WTC11 (cell line): ENCODE results near the gene TELO2. TPM values are rescaled to one million over a fixed set of nuclear protein-coding genes. Genes with fewer than 3 reads are reported as not detected.

Experiments
- ATAC-seq: fragments of 200-7000 bp; cut with Tn5 transposase; 2 replicates; pipeline ENCODE4 v1.10.0; 2021; ENCODE audit warnings: mild to moderate bottlenecking, moderate library complexity
- CTCF ChIA-PET: fragments of 300-600 bp; sonication (Branson Sonifier 250); formaldehyde crosslinking; loops from one replicate; lab custom pipeline; 2021; ENCODE audit warnings: antibody characterized with exemption; lab: Charles Lee
- POLR2A ChIA-PET: fragments of 350-600 bp; sonication (Branson Sonifier 250); formaldehyde crosslinking; loops from one replicate; lab custom pipeline; 2021; ENCODE audit warnings: antibody characterized with exemption; lab: Charles Lee
- DNase-seq: peaks from one replicate; pipeline ENCODE4 v3.0.0; 2021; ENCODE audit warnings: low spot score
- H3K27ac Mint-ChIP-seq: 2 replicates; pipeline ENCODE4 v1.8.0; 2021; ENCODE audit warnings: mixed read lengths
- H3K27me3 Mint-ChIP-seq: 2 replicates; pipeline ENCODE4 v1.8.0; 2021; ENCODE audit warnings: low read depth, mild to moderate bottlenecking, moderate library complexity, mixed read lengths
- H3K36me3 Mint-ChIP-seq: 2 replicates; pipeline ENCODE4 v1.8.0; 2021; ENCODE audit warnings: mixed read lengths
- H3K4me1 Mint-ChIP-seq: 2 replicates; pipeline ENCODE4 v1.8.0; 2022; ENCODE audit warnings: mixed read lengths
- H3K4me3 Mint-ChIP-seq: 2 replicates; pipeline ENCODE4 v1.8.0; 2021; ENCODE audit warnings: mild to moderate bottlenecking, moderate library complexity, mixed read lengths
- H3K9me3 Mint-ChIP-seq: 2 replicates; pipeline ENCODE4 v1.8.0; 2021; ENCODE audit warnings: mixed read lengths
- CBFB ChIP-seq: sonication (generic); formaldehyde crosslinking; IDR thresholded peaks from 2 replicates; pipeline ENCODE4 v1.8.1; 2022; ENCODE audit warnings: mild to moderate bottlenecking, low read depth, missing genetic modification reagents
- ELF4 ChIP-seq: sonication (generic); formaldehyde crosslinking; IDR thresholded peaks from 2 replicates; pipeline ENCODE4 v1.8.1; 2022; ENCODE audit warnings: low read depth, mild to moderate bottlenecking, moderate library complexity, missing genetic modification reagents
- EMX1 ChIP-seq: fragments of 250-450 bp; sonication (Bioruptor Pico); IDR thresholded peaks from 2 replicates; pipeline ENCODE4 v1.8.0; 2021; ENCODE audit warnings: mild to moderate bottlenecking
- ETV6 ChIP-seq: sonication (generic); formaldehyde crosslinking; IDR thresholded peaks from 2 replicates; pipeline ENCODE4 v1.8.1; 2022; ENCODE audit warnings: mild to moderate bottlenecking, missing genetic modification reagents
- FOXK1 ChIP-seq: sonication (generic); formaldehyde crosslinking; IDR thresholded peaks from 2 replicates; pipeline ENCODE4 v1.8.0; 2022; ENCODE audit warnings: mild to moderate bottlenecking, moderate library complexity, missing genetic modification reagents
- GABPB1 ChIP-seq: sonication (generic); formaldehyde crosslinking; IDR thresholded peaks from 2 replicates; pipeline ENCODE4 v1.8.1; 2023; ENCODE audit warnings: mild to moderate bottlenecking, missing genetic modification reagents
- HMGA2 ChIP-seq: fragments of 250-450 bp; sonication (Bioruptor Pico); IDR thresholded peaks from 2 replicates; pipeline ENCODE4 v1.4.0; 2021; ENCODE audit warnings: mild to moderate bottlenecking, moderate library complexity
- JAZF1 ChIP-seq: fragments of 250-450 bp; sonication (Bioruptor Pico); IDR thresholded peaks from 2 replicates; pipeline ENCODE4 v1.9.0; 2021; ENCODE audit warnings: moderate library complexity, mild to moderate bottlenecking, inconsistent platforms
- OVOL2 ChIP-seq: fragments of 250-450 bp; sonication (Bioruptor Pico); IDR thresholded peaks from 2 replicates; pipeline ENCODE4 v1.9.0; 2021; ENCODE audit warnings: mild to moderate bottlenecking, borderline replicate concordance
- RELA ChIP-seq: sonication (generic); formaldehyde crosslinking; IDR thresholded peaks from 2 replicates; pipeline ENCODE4 v1.8.1; 2022; ENCODE audit warnings: missing genetic modification reagents, mild to moderate bottlenecking, borderline replicate concordance
- SP1 ChIP-seq: sonication (generic); formaldehyde crosslinking; conservative IDR thresholded peaks from 2 replicates; pipeline ENCODE4 v1.8.1; 2022; ENCODE audit warnings: missing genetic modification reagents
- TCF7 ChIP-seq: sonication (generic); formaldehyde crosslinking; IDR thresholded peaks from 2 replicates; pipeline ENCODE4 v1.8.0; 2022; ENCODE audit warnings: mild to moderate bottlenecking, low read depth, missing genetic modification reagents, moderate library complexity
- TEAD4 ChIP-seq: sonication (generic); formaldehyde crosslinking; IDR thresholded peaks from 2 replicates; pipeline ENCODE4 v1.8.0; 2022; ENCODE audit warnings: mild to moderate bottlenecking, missing genetic modification reagents
- ZNF121 ChIP-seq: sonication (generic); formaldehyde crosslinking; IDR thresholded peaks from 2 replicates; pipeline ENCODE4 v1.8.0; 2023; ENCODE audit warnings: missing genetic modification reagents
- ZNF396 ChIP-seq: fragments of 250-450 bp; sonication (Bioruptor Pico); IDR thresholded peaks from 2 replicates; pipeline ENCODE4 v1.8.0; 2021; ENCODE audit warnings: mild to moderate bottlenecking, moderate library complexity, borderline replicate concordance
- total RNA-seq: library from RNA; stranded (reverse); gene quantifications from 3 replicates; pipeline ENCODE4 v1.2.3, GENCODE V29; 2021
- TF ChIP-seq, protein P1 (sequence below): sonication (generic); formaldehyde crosslinking; IDR thresholded peaks from 2 replicates; pipeline ENCODE4 v1.8.1; 2023; ENCODE audit warnings: mild to moderate bottlenecking, missing genetic modification reagents, moderate library complexity
- TF ChIP-seq, protein P2 (sequence below): fragments of 250-450 bp; sonication (Bioruptor Pico); IDR thresholded peaks from 2 replicates; pipeline ENCODE4 v1.9.0; 2021; ENCODE audit warnings: mild to moderate bottlenecking
- TF ChIP-seq, protein P3 (sequence below): sonication (generic); formaldehyde crosslinking; IDR thresholded peaks from 2 replicates; pipeline ENCODE4 v1.8.0; 2022; ENCODE audit warnings: mild to moderate bottlenecking, missing genetic modification reagents
- TF ChIP-seq, protein P4 (sequence below): sonication (generic); formaldehyde crosslinking; IDR thresholded peaks from 2 replicates; pipeline ENCODE4 v1.8.1; 2022; ENCODE audit warnings: low read depth, mild to moderate bottlenecking, moderate library complexity, missing genetic modification reagents, borderline replicate concordance
- TF ChIP-seq, protein P5 (sequence below): fragments of 250-450 bp; sonication (Bioruptor Pico); IDR thresholded peaks from 2 replicates; pipeline ENCODE4 v1.9.0; 2021; ENCODE audit warnings: mild to moderate bottlenecking
- TF ChIP-seq, protein P6 (sequence below): sonication (generic); formaldehyde crosslinking; IDR thresholded peaks from 2 replicates; pipeline ENCODE4 v1.8.1; 2023; ENCODE audit warnings: mild to moderate bottlenecking, missing genetic modification reagents, moderate library complexity
- TF ChIP-seq, protein P7 (sequence below): sonication (generic); formaldehyde crosslinking; IDR thresholded peaks from 2 replicates; pipeline ENCODE4 v1.8.1; 2022; ENCODE audit warnings: mild to moderate bottlenecking, moderate library complexity, missing genetic modification reagents

Gene TELO2
- total RNA-seq, 1 experiment from 2014 or later = 86.7 TPM

DNA sequence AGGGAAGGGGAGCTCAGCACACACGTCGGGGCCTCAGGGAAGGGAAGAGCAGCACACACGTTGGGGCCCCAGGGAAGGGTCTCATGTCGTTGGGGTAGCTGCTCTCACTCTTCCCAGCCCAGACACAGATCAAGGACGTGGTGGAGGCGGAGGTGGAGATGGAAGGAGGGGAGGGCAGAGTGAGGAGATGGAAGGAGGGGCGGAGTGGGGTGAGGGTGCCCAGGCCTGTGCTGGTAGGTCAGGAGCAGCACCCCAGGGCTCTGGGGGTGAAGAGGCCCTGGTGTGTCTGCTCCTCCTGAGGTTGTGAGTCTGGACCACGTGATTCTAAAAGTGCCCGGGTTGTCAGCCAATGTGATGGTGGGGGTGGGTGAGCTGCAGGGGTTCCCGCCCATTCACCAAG is 33.2 kb upstream of the TELO2 start:
- POLR2A ChIA-PET = interaction anchor here (1.1 kb wide), 1 partner anchor 14 kb away, joined by 3 read pairs; no protein-coding TSS in a partner anchor
- Mint-ChIP-seq H3K27me3 (no peaks in the 10 kb centered on the region), H3K36me3 (no peaks in the 10 kb centered on the region), H3K4me3 (no peak overlapping the region), H3K27ac (no peak overlapping the region), H3K4me1 (no peaks in the 10 kb centered on the region), H3K9me3 (no peaks in the 10 kb centered on the region)
- ATAC-seq (no peak), DNase-seq (no peak)
- CTCF ChIA-PET = interaction anchor here (1.2 kb wide), 1 partner anchor 79 kb away, joined by 3 read pairs; no protein-coding TSS in a partner anchor
- TF ChIP-seq OVOL2 (no peak), TEAD4 (no peak), ETV6 (CRISPR knock-in tag) (no peak), ZNF396 (CRISPR knock-in tag) (no peak)
- TF ChIP-seq, protein P1, sequence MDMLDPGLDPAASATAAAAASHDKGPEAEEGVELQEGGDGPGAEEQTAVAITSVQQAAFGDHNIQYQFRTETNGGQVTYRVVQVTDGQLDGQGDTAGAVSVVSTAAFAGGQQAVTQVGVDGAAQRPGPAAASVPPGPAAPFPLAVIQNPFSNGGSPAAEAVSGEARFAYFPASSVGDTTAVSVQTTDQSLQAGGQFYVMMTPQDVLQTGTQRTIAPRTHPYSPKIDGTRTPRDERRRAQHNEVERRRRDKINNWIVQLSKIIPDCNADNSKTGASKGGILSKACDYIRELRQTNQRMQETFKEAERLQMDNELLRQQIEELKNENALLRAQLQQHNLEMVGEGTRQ (CRISPR knock-in tag) = no peak
- TF ChIP-seq, protein P2, sequence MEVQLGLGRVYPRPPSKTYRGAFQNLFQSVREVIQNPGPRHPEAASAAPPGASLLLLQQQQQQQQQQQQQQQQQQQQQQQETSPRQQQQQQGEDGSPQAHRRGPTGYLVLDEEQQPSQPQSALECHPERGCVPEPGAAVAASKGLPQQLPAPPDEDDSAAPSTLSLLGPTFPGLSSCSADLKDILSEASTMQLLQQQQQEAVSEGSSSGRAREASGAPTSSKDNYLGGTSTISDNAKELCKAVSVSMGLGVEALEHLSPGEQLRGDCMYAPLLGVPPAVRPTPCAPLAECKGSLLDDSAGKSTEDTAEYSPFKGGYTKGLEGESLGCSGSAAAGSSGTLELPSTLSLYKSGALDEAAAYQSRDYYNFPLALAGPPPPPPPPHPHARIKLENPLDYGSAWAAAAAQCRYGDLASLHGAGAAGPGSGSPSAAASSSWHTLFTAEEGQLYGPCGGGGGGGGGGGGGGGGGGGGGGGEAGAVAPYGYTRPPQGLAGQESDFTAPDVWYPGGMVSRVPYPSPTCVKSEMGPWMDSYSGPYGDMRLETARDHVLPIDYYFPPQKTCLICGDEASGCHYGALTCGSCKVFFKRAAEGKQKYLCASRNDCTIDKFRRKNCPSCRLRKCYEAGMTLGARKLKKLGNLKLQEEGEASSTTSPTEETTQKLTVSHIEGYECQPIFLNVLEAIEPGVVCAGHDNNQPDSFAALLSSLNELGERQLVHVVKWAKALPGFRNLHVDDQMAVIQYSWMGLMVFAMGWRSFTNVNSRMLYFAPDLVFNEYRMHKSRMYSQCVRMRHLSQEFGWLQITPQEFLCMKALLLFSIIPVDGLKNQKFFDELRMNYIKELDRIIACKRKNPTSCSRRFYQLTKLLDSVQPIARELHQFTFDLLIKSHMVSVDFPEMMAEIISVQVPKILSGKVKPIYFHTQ (CRISPR knock-in tag) = no peak
- TF ChIP-seq, protein P3, sequence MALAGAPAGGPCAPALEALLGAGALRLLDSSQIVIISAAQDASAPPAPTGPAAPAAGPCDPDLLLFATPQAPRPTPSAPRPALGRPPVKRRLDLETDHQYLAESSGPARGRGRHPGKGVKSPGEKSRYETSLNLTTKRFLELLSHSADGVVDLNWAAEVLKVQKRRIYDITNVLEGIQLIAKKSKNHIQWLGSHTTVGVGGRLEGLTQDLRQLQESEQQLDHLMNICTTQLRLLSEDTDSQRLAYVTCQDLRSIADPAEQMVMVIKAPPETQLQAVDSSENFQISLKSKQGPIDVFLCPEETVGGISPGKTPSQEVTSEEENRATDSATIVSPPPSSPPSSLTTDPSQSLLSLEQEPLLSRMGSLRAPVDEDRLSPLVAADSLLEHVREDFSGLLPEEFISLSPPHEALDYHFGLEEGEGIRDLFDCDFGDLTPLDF (CRISPR knock-in tag) = no peak

DNA sequence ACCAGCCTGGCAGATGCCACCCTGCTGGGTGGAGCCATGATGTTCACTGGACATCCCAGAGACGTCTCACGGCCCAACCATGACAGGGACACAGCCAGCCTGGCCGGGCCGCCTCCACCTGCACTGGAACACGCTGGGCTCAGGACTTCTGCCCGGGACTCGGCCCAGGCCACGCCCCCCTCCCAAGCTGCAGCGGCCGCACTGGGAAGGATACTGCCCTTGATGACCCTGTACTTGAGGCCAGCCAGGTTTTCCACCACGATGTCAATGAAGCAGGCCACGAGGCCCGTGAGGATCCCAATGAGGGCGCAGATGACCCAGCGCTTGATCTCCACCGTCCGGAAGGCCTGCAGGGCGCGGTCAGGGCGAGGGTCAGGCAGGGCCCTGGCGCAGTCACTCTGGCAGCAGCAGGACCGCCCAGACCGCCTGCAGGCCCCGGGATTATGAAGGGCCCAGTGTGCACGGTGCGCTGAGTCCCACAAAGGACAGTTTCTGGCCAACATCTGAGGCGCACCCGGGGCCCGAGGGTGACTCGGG is 32.5 kb upstream of the TELO2 start:
- POLR2A ChIA-PET = no interaction called here
- no peaks in the 10 kb centered on the region for H3K27me3 Mint-ChIP-seq
- no peak for ATAC-seq
- H3K36me3 Mint-ChIP-seq = no peaks in the 10 kb centered on the region
- TF ChIP-seq ZNF121 = no peak
- TF ChIP-seq, protein P4, sequence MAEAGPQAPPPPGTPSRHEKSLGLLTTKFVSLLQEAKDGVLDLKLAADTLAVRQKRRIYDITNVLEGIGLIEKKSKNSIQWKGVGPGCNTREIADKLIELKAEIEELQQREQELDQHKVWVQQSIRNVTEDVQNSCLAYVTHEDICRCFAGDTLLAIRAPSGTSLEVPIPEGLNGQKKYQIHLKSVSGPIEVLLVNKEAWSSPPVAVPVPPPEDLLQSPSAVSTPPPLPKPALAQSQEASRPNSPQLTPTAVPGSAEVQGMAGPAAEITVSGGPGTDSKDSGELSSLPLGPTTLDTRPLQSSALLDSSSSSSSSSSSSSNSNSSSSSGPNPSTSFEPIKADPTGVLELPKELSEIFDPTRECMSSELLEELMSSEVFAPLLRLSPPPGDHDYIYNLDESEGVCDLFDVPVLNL = no peak
- TF ChIP-seq, protein P5, sequence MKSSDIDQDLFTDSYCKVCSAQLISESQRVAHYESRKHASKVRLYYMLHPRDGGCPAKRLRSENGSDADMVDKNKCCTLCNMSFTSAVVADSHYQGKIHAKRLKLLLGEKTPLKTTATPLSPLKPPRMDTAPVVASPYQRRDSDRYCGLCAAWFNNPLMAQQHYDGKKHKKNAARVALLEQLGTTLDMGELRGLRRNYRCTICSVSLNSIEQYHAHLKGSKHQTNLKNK (CRISPR knock-in tag) = no peak
- TF ChIP-seq, protein P6, sequence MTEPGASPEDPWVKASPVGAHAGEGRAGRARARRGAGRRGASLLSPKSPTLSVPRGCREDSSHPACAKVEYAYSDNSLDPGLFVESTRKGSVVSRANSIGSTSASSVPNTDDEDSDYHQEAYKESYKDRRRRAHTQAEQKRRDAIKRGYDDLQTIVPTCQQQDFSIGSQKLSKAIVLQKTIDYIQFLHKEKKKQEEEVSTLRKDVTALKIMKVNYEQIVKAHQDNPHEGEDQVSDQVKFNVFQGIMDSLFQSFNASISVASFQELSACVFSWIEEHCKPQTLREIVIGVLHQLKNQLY (CRISPR knock-in tag) = no peak
- TF ChIP-seq HMGA2 (CRISPR knock-in tag) = no peak
- no peaks in the 10 kb centered on the region for H3K9me3 Mint-ChIP-seq
- DNase-seq = peak; percentile 8
- H3K27ac Mint-ChIP-seq = no peak overlapping the region
- H3K4me3 Mint-ChIP-seq = no peak overlapping the region
- no peaks in the 10 kb centered on the region for H3K4me1 Mint-ChIP-seq
- CTCF ChIA-PET = no interaction called here

DNA sequence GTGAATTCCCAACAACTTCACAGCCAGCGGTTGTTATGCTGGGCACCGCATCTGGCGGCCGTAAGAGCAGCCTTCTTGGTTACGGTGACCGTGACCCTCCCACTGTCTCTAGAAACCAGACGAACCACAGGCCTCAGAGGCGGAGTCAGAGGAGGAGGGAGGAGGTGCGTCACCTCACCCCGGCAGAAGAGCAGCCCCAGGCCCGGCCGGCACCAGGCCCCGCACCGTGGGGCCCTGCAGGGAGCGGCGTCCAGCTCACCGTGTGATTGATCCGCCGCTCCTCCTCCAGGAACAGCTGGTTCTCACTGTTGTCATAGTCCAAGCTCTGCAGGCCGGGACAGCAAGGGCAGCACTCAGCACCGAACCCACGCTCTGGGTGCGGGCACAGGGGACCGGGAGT is 32.0 kb upstream of the TELO2 start:
- no peaks in the 10 kb centered on the region for H3K4me1 Mint-ChIP-seq
- H3K9me3 Mint-ChIP-seq = no peaks in the 10 kb centered on the region
- ATAC-seq (no peak), DNase-seq (no peak)
- H3K4me3 Mint-ChIP-seq = no peak overlapping the region
- no peak overlapping the region for H3K27ac Mint-ChIP-seq
- no peaks in the 10 kb centered on the region for H3K27me3 Mint-ChIP-seq
- POLR2A ChIA-PET = no interaction called here
- no peaks in the 10 kb centered on the region for H3K36me3 Mint-ChIP-seq
- CTCF ChIA-PET = no interaction called here
- no peak for TF ChIP-seq TCF7 (CRISPR knock-in tag)
- TF ChIP-seq RELA (CRISPR knock-in tag) = no peak
- TF ChIP-seq EMX1 = no peak
- no peak for TF ChIP-seq CBFB (CRISPR knock-in tag)
- TF ChIP-seq, protein P4 = no peak
- no peak for TF ChIP-seq GABPB1 (CRISPR knock-in tag)
- TF ChIP-seq JAZF1 = no peak
- TF ChIP-seq, protein P3 (CRISPR knock-in tag) = no peak
- no peak for TF ChIP-seq FOXK1 (CRISPR knock-in tag)
- TF ChIP-seq, protein P7, sequence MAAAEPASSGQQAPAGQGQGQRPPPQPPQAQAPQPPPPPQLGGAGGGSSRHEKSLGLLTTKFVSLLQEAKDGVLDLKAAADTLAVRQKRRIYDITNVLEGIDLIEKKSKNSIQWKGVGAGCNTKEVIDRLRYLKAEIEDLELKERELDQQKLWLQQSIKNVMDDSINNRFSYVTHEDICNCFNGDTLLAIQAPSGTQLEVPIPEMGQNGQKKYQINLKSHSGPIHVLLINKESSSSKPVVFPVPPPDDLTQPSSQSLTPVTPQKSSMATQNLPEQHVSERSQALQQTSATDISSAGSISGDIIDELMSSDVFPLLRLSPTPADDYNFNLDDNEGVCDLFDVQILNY = no peak
- no peak for TF ChIP-seq ELF4 (CRISPR knock-in tag)
- TF ChIP-seq SP1 (CRISPR knock-in tag) = no peak
